Body of pancreas (tissue), 4 donors: Measurements from ENCODE around the gene WDR77.

Source experiments
- POLR2A ChIP-seq, 3 donors: fragments of 450-650 bp; IDR thresholded peaks; one replicate each; pipeline ENCODE4 v1.6.1; 2016; ENCODE audit warnings: antibody characterized with exemption in 3 of 3, mild to moderate bottlenecking in 2 of 3
- TF ChIP-seq, protein P1 (sequence below), 7 experiments: fragments of 450-650 bp in 4 of 7; fragments of 200-600 bp in 3 of 7; sonication (generic) in 3 of 7; IDR thresholded peaks; one replicate each; pipeline ENCODE4 v1.5.1; 2016 to 2019; ENCODE audit warnings: antibody characterized with exemption in 7 of 7

DNA sequence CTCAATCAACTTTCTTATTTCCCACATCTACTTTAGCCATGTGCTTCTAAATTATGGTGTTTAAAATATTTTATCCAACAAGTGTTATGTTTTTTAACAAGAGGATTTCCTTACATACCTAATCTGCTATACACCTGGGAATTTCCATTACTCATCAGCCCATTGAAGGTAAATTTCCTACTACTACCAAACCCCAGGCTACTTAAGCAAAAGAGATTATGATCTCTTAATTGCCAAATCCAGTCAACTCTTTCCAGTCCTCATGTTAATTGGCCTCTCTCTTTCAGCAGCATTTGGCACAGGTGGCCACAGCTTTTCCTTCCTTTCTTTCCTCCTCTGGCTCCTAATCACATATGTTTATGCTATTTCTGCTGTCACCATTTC is 19.7 kb upstream of the WDR77 start:
- TF ChIP-seq POLR2A (IDR thresholded peaks at IDR 0.05) = no peak
- TF ChIP-seq, protein P1, sequence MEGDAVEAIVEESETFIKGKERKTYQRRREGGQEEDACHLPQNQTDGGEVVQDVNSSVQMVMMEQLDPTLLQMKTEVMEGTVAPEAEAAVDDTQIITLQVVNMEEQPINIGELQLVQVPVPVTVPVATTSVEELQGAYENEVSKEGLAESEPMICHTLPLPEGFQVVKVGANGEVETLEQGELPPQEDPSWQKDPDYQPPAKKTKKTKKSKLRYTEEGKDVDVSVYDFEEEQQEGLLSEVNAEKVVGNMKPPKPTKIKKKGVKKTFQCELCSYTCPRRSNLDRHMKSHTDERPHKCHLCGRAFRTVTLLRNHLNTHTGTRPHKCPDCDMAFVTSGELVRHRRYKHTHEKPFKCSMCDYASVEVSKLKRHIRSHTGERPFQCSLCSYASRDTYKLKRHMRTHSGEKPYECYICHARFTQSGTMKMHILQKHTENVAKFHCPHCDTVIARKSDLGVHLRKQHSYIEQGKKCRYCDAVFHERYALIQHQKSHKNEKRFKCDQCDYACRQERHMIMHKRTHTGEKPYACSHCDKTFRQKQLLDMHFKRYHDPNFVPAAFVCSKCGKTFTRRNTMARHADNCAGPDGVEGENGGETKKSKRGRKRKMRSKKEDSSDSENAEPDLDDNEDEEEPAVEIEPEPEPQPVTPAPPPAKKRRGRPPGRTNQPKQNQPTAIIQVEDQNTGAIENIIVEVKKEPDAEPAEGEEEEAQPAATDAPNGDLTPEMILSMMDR (IDR thresholded peaks at IDR 0.05) = no peak
